GM18519 (cell line): ENCODE results near the gene ADIPOR2.
"Not testable (repeated sequence)": the region's sequence is repeated elsewhere in the genome, so short reads cannot be mapped to it uniquely, and the experiment has no call there.

Experiments
- ATAC-seq: cut with Tn5 transposase; IDR thresholded peaks from one replicate; pipeline ENCODE4 v1.9.1; 2021; ENCODE audit warnings: mild to moderate bottlenecking, moderate library complexity; ENCODE audit not compliant: unreplicated experiment, low FRiP score

Gene ADIPOR2

GRCh38 chr12:1702713-1703112 lies 11.8 kb downstream of the ADIPOR2 start:
- ATAC-seq: no peak

- no peak for ATAC-seq
These were observed 13.2 kb downstream of the ADIPOR2 start for GRCh38 chr12:1703771-1704722.

GRCh38 chr12:1705774-1706631 lies 15.1 kb downstream of the ADIPOR2 start:
- no peak for ATAC-seq

- no peak for ATAC-seq
These were observed 15.7 kb downstream of the ADIPOR2 start for GRCh38 chr12:1706632-1706980.

- no peak for ATAC-seq
These were observed 16.2 kb downstream of the ADIPOR2 start for GRCh38 chr12:1707051-1707450.

GRCh38 chr12:1709968-1710367 lies 19.1 kb downstream of the ADIPOR2 start:
- ATAC-seq: not testable (repeated sequence)

- not testable (repeated sequence) for ATAC-seq
These were observed 20.0 kb downstream of the ADIPOR2 start for GRCh38 chr12:1710870-1711269.

- ATAC-seq: not testable (repeated sequence)
These were observed 20.8 kb downstream of the ADIPOR2 start for GRCh38 chr12:1711536-1712211.

- not testable (repeated sequence) for ATAC-seq
These were observed 21.4 kb downstream of the ADIPOR2 start for GRCh38 chr12:1712305-1712704.

- ATAC-seq: not testable (repeated sequence)
These were observed 22.0 kb downstream of the ADIPOR2 start for GRCh38 chr12:1712852-1713251.

GRCh38 chr12:1713783-1714348 lies 23.0 kb downstream of the ADIPOR2 start:
- not testable (repeated sequence) for ATAC-seq

GRCh38 chr12:1715459-1715858 lies 24.6 kb downstream of the ADIPOR2 start:
- ATAC-seq: not testable (repeated sequence)

- ATAC-seq: no peak
These were observed 25.5 kb downstream of the ADIPOR2 start for GRCh38 chr12:1716215-1716862.

GRCh38 chr12:1716911-1717310 lies 26.0 kb downstream of the ADIPOR2 start:
- no peak for ATAC-seq

GRCh38 chr12:1719139-1719538 lies 28.3 kb downstream of the ADIPOR2 start:
- no peak for ATAC-seq

- ATAC-seq: no peak
These were observed 29.6 kb downstream of the ADIPOR2 start for GRCh38 chr12:1720494-1720893.

- ATAC-seq: no peak
These were observed 32.9 kb downstream of the ADIPOR2 start for GRCh38 chr12:1723721-1724120.

- ATAC-seq: no peak
These were observed 33.4 kb downstream of the ADIPOR2 start for GRCh38 chr12:1724250-1724649.

- ATAC-seq: no peak
These were observed 35.9 kb downstream of the ADIPOR2 start for GRCh38 chr12:1726753-1727152.

- ATAC-seq: no peak
These were observed 38.0 kb downstream of the ADIPOR2 start for GRCh38 chr12:1728824-1729223.
